Central memory CD4-positive, alpha-beta T cell (primary cell): ENCODE measurements around the gene ZNF692.
"Not testable (repeated sequence)": the region's sequence is repeated elsewhere in the genome, so short reads cannot be mapped to it uniquely, and the experiment has no call there.

Experiments
- DNase-seq: peaks from one replicate; pipeline ENCODE4 v3.0.0; 2022

The ZNF692 gene

GRCh38 chr1:248849152-248849551, 9.7 kb downstream of the ZNF692 start:
- DNase-seq, result no peak

GRCh38 chr1:248848602-248849001, 10.3 kb downstream of the ZNF692 start:
- no peak for DNase-seq

- no peak for DNase-seq
These were observed 10.8 kb downstream of the ZNF692 start for GRCh38 chr1:248847956-248848561.

GRCh38 chr1:248847181-248847955, 11.5 kb downstream of the ZNF692 start:
- no peak for DNase-seq

- DNase-seq, result no peak
These were observed 14.4 kb downstream of the ZNF692 start for GRCh38 chr1:248844526-248844925.

- no peak for DNase-seq
These were observed 15.2 kb downstream of the ZNF692 start for GRCh38 chr1:248843687-248844086.

- DNase-seq, result no peak
These were observed 16.0 kb downstream of the ZNF692 start for GRCh38 chr1:248842781-248843331.

- no peak for DNase-seq
These were observed 17.0 kb downstream of the ZNF692 start for GRCh38 chr1:248841702-248842395.

GRCh38 chr1:248840946-248841345, 17.9 kb downstream of the ZNF692 start:
- DNase-seq, result no peak

- DNase-seq, result no peak
These were observed 19.7 kb downstream of the ZNF692 start for GRCh38 chr1:248839168-248839555.

- DNase-seq, result peak; percentile 85
These were observed 20.3 kb downstream of the ZNF692 start for GRCh38 chr1:248838357-248839167.

- DNase-seq, result peak; percentile 91
These were observed 21.0 kb downstream of the ZNF692 start, which contains the start of gene ZNF672 for GRCh38 chr1:248837781-248838356. Gene ZNF672 (plus strand): TSS chr1:248838224. CDS start chr1:248847275, 9,051 bp downstream.

GRCh38 chr1:248837045-248837780, 21.7 kb downstream of the ZNF692 start:
- no peak for DNase-seq

- DNase-seq, result no peak
These were observed 24.4 kb downstream of the ZNF692 start for GRCh38 chr1:248834343-248834940.

- no peak for DNase-seq
These were observed 27.0 kb downstream of the ZNF692 start for GRCh38 chr1:248831842-248832241.

- DNase-seq, result not testable (repeated sequence)
These were observed 28.2 kb downstream of the ZNF692 start for GRCh38 chr1:248830718-248831017.

- DNase-seq, result no peak
These were observed 30.0 kb downstream of the ZNF692 start for GRCh38 chr1:248828845-248829244.

- peak; percentile 93 for DNase-seq
These were observed 32.8 kb downstream of the ZNF692 start, which contains the start of gene SH3BP5L for GRCh38 chr1:248825909-248826760. Gene SH3BP5L (minus strand): TSS chr1:248825915. CDS start chr1:248824935, 980 bp downstream.

GRCh38 chr1:248825573-248825908, 33.3 kb downstream of the ZNF692 start:
- DNase-seq, result no peak

GRCh38 chr1:248825136-248825535, 33.7 kb downstream of the ZNF692 start:
- DNase-seq, result no peak
